Measurements from ENCODE around the gene TMIGD1. TPM values are rescaled to one million over a fixed set of nuclear protein-coding genes. Genes with fewer than 3 reads are reported as not detected.

The TMIGD1 gene
- total RNA-seq, 2 experiments from 2014 or later = not detected

DNA sequence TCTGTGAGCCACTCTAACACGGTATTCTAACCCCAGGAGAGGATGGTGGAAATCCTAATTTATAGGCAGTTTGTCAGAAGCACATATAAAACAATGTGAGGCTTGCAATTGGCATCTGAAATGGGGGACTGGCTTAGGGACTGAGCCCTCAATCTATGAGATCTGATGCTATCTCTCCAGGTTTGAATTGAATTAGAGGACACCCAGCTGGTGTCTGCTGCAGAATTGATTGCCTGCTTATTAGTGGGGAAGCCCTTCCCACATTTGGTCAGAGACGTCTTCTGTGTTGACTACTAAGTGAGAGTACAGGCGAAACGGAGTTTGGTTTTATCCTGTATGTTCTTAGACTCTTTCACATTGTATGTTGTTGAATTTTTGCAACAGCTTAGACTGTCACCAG, 13.6 kb upstream of the TMIGD1 start:
- CTCF ChIA-PET = no interaction called here
- Mint-ChIP-seq H3K4me3 (no peak overlapping the region), H3K27me3 (no peaks in the 10 kb centered on the region), H3K9me3 (no peaks in the 10 kb centered on the region), H3K4me1 (ENCODE audit: low read depth) (no peaks in the 10 kb centered on the region), H3K36me3 (ENCODE audit: low read depth) (no peaks in the 10 kb centered on the region), H3K27ac (no peak overlapping the region)
- Histone ChIP-seq H3K4me3 (ENCODE audit: low read length) (no peak overlapping the region), H3K9me3 (ENCODE audit: control insufficient read depth in 1 of 2, insufficient read depth in 1 of 2, low read length in 2 of 2) (no peaks in the 10 kb centered on the region), H3K36me3 (ENCODE audit: insufficient read depth, low read length) (no peaks in the 10 kb centered on the region), H3K4me1 (ENCODE audit: insufficient read depth, low read length) (no peaks in the 10 kb centered on the region), H3K27me3 (ENCODE audit: control insufficient read depth in 1 of 2, insufficient read depth in 2 of 2, low read length in 2 of 2) (no peaks in the 10 kb centered on the region), H3K27ac (ENCODE audit: low read depth in 1 of 2, low read length in 2 of 2) (no peak overlapping the region)
- POLR2A ChIA-PET = no interaction called here
- ATAC-seq (ENCODE audit: poor library complexity) = no peak
- TF ChIP-seq, protein P1, sequence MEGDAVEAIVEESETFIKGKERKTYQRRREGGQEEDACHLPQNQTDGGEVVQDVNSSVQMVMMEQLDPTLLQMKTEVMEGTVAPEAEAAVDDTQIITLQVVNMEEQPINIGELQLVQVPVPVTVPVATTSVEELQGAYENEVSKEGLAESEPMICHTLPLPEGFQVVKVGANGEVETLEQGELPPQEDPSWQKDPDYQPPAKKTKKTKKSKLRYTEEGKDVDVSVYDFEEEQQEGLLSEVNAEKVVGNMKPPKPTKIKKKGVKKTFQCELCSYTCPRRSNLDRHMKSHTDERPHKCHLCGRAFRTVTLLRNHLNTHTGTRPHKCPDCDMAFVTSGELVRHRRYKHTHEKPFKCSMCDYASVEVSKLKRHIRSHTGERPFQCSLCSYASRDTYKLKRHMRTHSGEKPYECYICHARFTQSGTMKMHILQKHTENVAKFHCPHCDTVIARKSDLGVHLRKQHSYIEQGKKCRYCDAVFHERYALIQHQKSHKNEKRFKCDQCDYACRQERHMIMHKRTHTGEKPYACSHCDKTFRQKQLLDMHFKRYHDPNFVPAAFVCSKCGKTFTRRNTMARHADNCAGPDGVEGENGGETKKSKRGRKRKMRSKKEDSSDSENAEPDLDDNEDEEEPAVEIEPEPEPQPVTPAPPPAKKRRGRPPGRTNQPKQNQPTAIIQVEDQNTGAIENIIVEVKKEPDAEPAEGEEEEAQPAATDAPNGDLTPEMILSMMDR (IDR thresholded peaks at IDR 0.05) = no peak
- DNase-seq = no peak
- intact Hi-C loops (cut with DNase I, micrococcal nuclease) = no loop called here

DNA sequence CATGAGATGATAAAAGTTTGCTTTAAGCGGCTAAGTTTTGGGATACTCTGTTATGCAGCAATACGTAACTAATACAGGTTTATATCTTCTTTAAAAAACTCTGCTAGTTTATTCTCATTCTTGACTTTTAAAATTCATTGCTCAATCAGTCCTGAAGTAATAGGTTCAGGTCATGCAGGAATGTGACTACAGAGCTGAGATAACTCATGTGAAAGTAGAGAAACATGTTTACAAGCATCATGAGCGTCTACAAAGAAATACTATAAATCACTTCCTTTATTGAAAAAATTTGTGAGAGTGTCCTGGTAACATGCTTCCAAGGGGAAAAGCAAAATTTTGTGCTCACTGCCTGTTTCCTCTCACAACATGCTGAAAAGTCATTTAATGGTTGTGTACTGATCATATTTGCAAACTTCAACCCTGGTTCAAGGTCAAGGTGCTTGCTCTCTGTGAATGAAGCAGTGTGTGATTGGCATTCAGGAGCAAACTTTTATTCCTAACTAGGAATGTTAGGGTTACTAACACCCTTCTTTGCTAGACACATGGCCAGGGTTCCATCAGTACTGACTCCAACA, 12.5 kb upstream of the TMIGD1 start:
- H3K27me3 ChIP-seq (ENCODE audit: control insufficient read depth in 1 of 2, insufficient read depth in 2 of 2, low read length in 2 of 2) = no peaks in the 10 kb centered on the region
- CTCF ChIA-PET = interaction anchor here (1.7 kb wide), 1 partner anchor 10 kb away, joined by 5 read pairs; no protein-coding TSS in a partner anchor
- TF ChIP-seq, protein P1 (IDR thresholded peaks at IDR 0.05) = no peak
- POLR2A ChIA-PET = no interaction called here
- no peak for DNase-seq
- H3K36me3 Mint-ChIP-seq (ENCODE audit: low read depth) = no peaks in the 10 kb centered on the region
- no peaks in the 10 kb centered on the region for H3K4me1 ChIP-seq (ENCODE audit: insufficient read depth, low read length)
- no peak for ATAC-seq (ENCODE audit: poor library complexity)
- no peaks in the 10 kb centered on the region for H3K36me3 ChIP-seq (ENCODE audit: insufficient read depth, low read length)
- H3K27ac Mint-ChIP-seq = no peak overlapping the region
- H3K4me1 Mint-ChIP-seq (ENCODE audit: low read depth) = no peaks in the 10 kb centered on the region
- H3K4me3 ChIP-seq (ENCODE audit: low read length) = no peak overlapping the region
- intact Hi-C loops (cut with DNase I, micrococcal nuclease) = no loop called here
- no peak overlapping the region for H3K27ac ChIP-seq (ENCODE audit: low read depth in 1 of 2, low read length in 2 of 2)
- no peaks in the 10 kb centered on the region for H3K9me3 Mint-ChIP-seq
- H3K4me3 Mint-ChIP-seq = no peak overlapping the region
- H3K9me3 ChIP-seq (ENCODE audit: control insufficient read depth in 1 of 2, insufficient read depth in 1 of 2, low read length in 2 of 2) = no peaks in the 10 kb centered on the region
- H3K27me3 Mint-ChIP-seq = no peaks in the 10 kb centered on the region

DNA sequence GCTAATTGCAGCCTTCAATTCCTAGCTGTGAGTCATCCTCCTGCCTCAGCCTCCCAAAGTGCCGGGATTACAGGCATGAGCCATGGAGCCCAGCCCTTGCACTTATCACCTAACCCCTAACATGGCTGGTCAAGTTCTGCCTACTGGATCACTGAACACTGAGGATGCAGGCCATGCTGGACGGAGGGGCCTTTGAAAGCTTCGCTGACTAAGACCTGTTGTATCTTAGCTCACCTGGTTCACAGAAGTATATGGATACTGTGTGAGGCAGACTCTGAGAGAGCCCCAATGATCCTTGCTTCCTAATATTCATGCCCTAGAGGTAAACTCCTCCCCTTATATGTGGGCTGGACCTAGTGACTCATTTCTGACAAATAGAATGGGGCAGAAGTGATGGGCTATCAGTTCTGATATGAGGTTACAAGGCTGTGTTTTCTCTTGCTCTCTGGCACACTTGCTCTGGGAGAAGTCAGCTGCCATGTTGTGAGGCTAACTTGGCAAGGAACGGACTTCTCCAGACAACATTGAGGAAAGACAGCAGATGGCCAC, 11.7 kb upstream of the TMIGD1 start:
- Mint-ChIP-seq H3K36me3 (ENCODE audit: low read depth) (no peaks in the 10 kb centered on the region), H3K4me3 (no peak overlapping the region), H3K9me3 (no peaks in the 10 kb centered on the region), H3K27me3 (no peaks in the 10 kb centered on the region), H3K4me1 (ENCODE audit: low read depth) (no peaks in the 10 kb centered on the region), H3K27ac (no peak overlapping the region)
- intact Hi-C loops (cut with DNase I, micrococcal nuclease) = no loop called here
- no peak for DNase-seq
- no peaks in the 10 kb centered on the region for H3K27me3 ChIP-seq (ENCODE audit: control insufficient read depth in 1 of 2, insufficient read depth in 2 of 2, low read length in 2 of 2)
- no peak for ATAC-seq (ENCODE audit: poor library complexity)
- no peak overlapping the region for H3K27ac ChIP-seq (ENCODE audit: low read depth in 1 of 2, low read length in 2 of 2)
- no peaks in the 10 kb centered on the region for H3K9me3 ChIP-seq (ENCODE audit: control insufficient read depth in 1 of 2, insufficient read depth in 1 of 2, low read length in 2 of 2)
- POLR2A ChIA-PET = no interaction called here
- H3K4me3 ChIP-seq (ENCODE audit: low read length) = no peak overlapping the region
- no peaks in the 10 kb centered on the region for H3K36me3 ChIP-seq (ENCODE audit: insufficient read depth, low read length)
- CTCF ChIA-PET = interaction anchor here (1.7 kb wide), 1 partner anchor 9 kb away, joined by 5 read pairs; no protein-coding TSS in a partner anchor
- H3K4me1 ChIP-seq (ENCODE audit: insufficient read depth, low read length) = no peaks in the 10 kb centered on the region
- TF ChIP-seq, protein P1 (IDR thresholded peaks at IDR 0.05) = no peak
